Chondrocyte (in vitro differentiated cells): ENCODE results near the gene PCDHGB5. TPM values are rescaled to one million over a fixed set of nuclear protein-coding genes. Genes with fewer than 3 reads are reported as not detected.

Source experiments
- DNase-seq: peaks from one replicate; pipeline ENCODE4 v3.0.0; 2021; ENCODE audit warnings: mixed read lengths, low spot score
- H3K27ac Mint-ChIP-seq: one replicate; pipeline ENCODE4 v1.8.0; 2021; ENCODE audit warnings: mild to moderate bottlenecking, moderate library complexity, mixed read lengths; ENCODE audit not compliant: unreplicated experiment
- H3K27me3 Mint-ChIP-seq: 2 replicates; pipeline ENCODE4 v1.8.0; 2021; ENCODE audit warnings: low read depth, mixed read lengths
- H3K36me3 Mint-ChIP-seq: 2 replicates; pipeline ENCODE4 v1.8.0; 2021; ENCODE audit warnings: low read depth, mixed read lengths
- H3K4me1 Mint-ChIP-seq: 2 replicates; pipeline ENCODE4 v1.8.0; 2021; ENCODE audit warnings: low read depth, mild to moderate bottlenecking, mixed read lengths
- H3K4me3 Mint-ChIP-seq: one replicate; pipeline ENCODE4 v1.8.0; 2021; ENCODE audit warnings: mild to moderate bottlenecking, moderate library complexity, mixed read lengths; ENCODE audit not compliant: unreplicated experiment
- H3K9me3 Mint-ChIP-seq: 2 replicates; pipeline ENCODE4 v1.8.0; 2021; ENCODE audit warnings: low read depth, mixed read lengths
- CTCF ChIP-seq: fragments of 200-600 bp; sonication (generic); IDR thresholded peaks from 2 replicates; pipeline ENCODE4 v1.5.0; 2021; ENCODE audit warnings: antibody characterized with exemption, mild to moderate bottlenecking, moderate library complexity
- total RNA-seq: library from RNA; stranded (reverse); gene quantifications from 3 replicates; pipeline ENCODE4 v1.2.1, GENCODE V29; 2021

PCDHGB5 gene
- total RNA-seq, 1 donor from 2014 or later, result 1.1 TPM

- no peak within 1 kb of the TSS for H3K27ac Mint-ChIP-seq
These were observed 33.6 kb upstream of the PCDHGB5 start, which contains the start of gene PCDHGA5 for GRCh38 chr5:141363952-141364660. Gene PCDHGA5 (plus strand): TSS chr5:141364162. CDS start chr5:141364331, 169 bp downstream.

GRCh38 chr5:141366016-141366896 lies 31.5 kb upstream of the PCDHGB5 start:
- Mint-ChIP-seq H3K27ac (no peak overlapping the region), H3K9me3 (peaks cover 62% of the 10 kb centered on the region), H3K4me1 (no peaks in the 10 kb centered on the region), H3K4me3 (no peak overlapping the region), H3K36me3 (peaks cover 8% of the 10 kb centered on the region), H3K27me3 (no peaks in the 10 kb centered on the region)
- TF ChIP-seq CTCF, result no peak
- no peak for DNase-seq

More at GRCh38 chr5:141363952-141364660, 33.6 kb upstream of the PCDHGB5 start, which contains the start of gene PCDHGA5:
- DNase-seq, result no peak
- no peak within 1 kb of the TSS for H3K4me3 Mint-ChIP-seq
- peaks cover 12% of the 10 kb centered on the region for H3K36me3 Mint-ChIP-seq
- H3K27me3 Mint-ChIP-seq, result no peaks in the 10 kb centered on the region
- TF ChIP-seq CTCF, result no peak
- no peaks in the 10 kb centered on the region for H3K4me1 Mint-ChIP-seq
- H3K9me3 Mint-ChIP-seq, result peaks cover 67% of the 10 kb centered on the region

- DNase-seq, result no peak
- no peaks in the 10 kb centered on the region for H3K4me1 Mint-ChIP-seq
- no peaks in the 10 kb centered on the region for H3K27me3 Mint-ChIP-seq
- no peak within 1 kb of the TSS for H3K4me3 Mint-ChIP-seq
- H3K9me3 Mint-ChIP-seq, result peaks cover 53% of the 10 kb centered on the region
- no peak for TF ChIP-seq CTCF
- no peak within 1 kb of the TSS for H3K27ac Mint-ChIP-seq
- peaks cover 10% of the 10 kb centered on the region for H3K36me3 Mint-ChIP-seq
These were observed 27.5 kb upstream of the PCDHGB5 start, which contains the start of gene PCDHGB3 for GRCh38 chr5:141369994-141370848. Gene PCDHGB3 (plus strand): TSS chr5:141370242. CDS start chr5:141370395, 153 bp downstream.

GRCh38 chr5:141371572-141372475 lies 25.9 kb upstream of the PCDHGB5 start:
- TF ChIP-seq CTCF, result no peak
- no peak for DNase-seq
- Mint-ChIP-seq H3K27ac (no peak overlapping the region), H3K4me3 (no peak overlapping the region), H3K9me3 (peaks cover 51% of the 10 kb centered on the region), H3K27me3 (no peaks in the 10 kb centered on the region), H3K4me1 (no peaks in the 10 kb centered on the region), H3K36me3 (peaks cover 11% of the 10 kb centered on the region)
